ENCODE measurements around the gene MUC2. TPM values are rescaled to one million over a fixed set of nuclear protein-coding genes. Genes with fewer than 3 reads are reported as not detected.

Gene MUC2
- total and polyA plus RNA-seq, 8 donors: under 0.01 to 1,040 (median 0.45) TPM; not detected in 3

DNA sequence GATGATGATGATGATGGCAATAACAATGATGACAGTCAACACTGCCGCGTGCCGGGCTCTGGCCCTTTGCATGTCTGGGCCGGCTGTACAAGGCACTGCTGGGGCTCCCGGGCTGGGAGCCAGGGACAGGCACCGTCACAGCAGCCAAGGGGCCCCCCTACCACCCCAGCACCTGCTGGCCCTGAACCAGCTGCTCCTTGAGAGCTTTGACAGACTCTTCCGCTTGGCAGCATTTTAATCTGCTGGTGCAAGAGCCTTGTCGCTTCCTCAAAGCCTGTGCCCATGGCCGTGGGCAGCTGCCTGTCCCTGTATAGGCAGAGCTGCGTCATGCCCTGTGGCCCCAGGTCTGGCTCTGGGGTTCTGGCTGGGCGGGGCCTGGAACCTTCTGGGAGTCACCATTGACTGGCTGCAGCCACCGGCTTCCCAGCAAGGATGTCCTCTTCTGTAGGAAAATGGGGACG, 25.2 kb upstream of the MUC2 start:
- Histone ChIP-seq H3K27ac (peak overlapping the region in 1 of 5 donors; percentile 20), H3K4me1 (peaks cover 3 to 37% (median 28%) of the 10 kb centered on the region in 4 donors), H3K9me3 (no peaks in the 10 kb centered on the region), H3K4me3 (no peak overlapping the region), H3K36me3 (no peaks in the 10 kb centered on the region), H3K27me3 (peaks cover 0 to 72% (median 7%) of the 10 kb centered on the region in 3 donors)
- DNase-seq: peak in 1 of 2 donors; percentile 71
- WGBS, 5 donors: 28 to 65% (median 42%) methylated on average over 10 to 13 of the region's 13 CpGs
- TF ChIP-seq, protein P1, sequence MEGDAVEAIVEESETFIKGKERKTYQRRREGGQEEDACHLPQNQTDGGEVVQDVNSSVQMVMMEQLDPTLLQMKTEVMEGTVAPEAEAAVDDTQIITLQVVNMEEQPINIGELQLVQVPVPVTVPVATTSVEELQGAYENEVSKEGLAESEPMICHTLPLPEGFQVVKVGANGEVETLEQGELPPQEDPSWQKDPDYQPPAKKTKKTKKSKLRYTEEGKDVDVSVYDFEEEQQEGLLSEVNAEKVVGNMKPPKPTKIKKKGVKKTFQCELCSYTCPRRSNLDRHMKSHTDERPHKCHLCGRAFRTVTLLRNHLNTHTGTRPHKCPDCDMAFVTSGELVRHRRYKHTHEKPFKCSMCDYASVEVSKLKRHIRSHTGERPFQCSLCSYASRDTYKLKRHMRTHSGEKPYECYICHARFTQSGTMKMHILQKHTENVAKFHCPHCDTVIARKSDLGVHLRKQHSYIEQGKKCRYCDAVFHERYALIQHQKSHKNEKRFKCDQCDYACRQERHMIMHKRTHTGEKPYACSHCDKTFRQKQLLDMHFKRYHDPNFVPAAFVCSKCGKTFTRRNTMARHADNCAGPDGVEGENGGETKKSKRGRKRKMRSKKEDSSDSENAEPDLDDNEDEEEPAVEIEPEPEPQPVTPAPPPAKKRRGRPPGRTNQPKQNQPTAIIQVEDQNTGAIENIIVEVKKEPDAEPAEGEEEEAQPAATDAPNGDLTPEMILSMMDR (IDR thresholded peaks at IDR 0.05): no peak
- TF ChIP-seq POLR2A (IDR thresholded peaks at IDR 0.05) (no peak), EP300 (IDR thresholded peaks at IDR 0.05) (no peak), POLR2AphosphoS5 (IDR thresholded peaks at IDR 0.05) (peak in 1 of 3 donors; percentile 31)
- intact Hi-C loops (cut with DNase I; ENCODE audit: low total_unique reads): no loop called here

DNA sequence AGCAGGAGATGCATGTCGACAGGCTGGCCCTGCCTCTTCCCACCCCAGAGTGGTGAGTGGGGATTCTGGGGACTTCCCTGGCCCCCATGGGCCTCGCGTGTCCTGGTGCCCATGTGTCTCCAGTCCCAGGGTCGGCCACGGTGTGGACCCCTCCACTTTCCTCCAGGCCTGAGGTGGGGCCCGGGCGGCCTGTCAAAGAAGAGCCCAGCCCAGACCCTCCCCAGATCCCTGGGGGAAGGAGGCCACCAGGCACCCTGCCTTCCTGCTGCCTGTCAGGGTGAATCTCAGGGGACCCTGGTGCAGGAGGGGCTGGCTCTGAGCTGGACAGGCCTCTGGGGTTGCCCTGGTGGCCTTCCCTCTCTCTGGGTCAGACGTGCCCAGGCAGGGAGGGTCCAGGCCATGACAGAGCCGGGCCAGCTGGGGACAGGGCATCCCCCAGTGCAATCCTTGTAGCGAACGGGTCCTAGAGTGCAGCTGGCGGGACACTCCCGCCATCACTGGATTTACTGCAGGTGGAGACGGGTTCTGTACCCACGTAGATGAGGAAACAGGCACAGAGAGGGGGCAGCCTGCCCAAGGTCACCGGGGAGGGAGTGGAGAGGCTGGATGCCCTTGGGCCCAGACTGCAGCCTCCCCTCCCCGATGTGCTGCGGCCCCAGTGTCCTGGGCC, 24.6 kb upstream of the MUC2 start:
- H3K9me3 ChIP-seq: no peaks in the 10 kb centered on the region
- H3K4me3 ChIP-seq: no peak overlapping the region
- intact Hi-C loops (cut with DNase I; ENCODE audit: low total_unique reads): loop anchor here (5.0 kb wide), 1 partner anchor 203 kb away; no protein-coding TSS in a partner anchor
- H3K27ac ChIP-seq: peak overlapping the region in 1 of 5 donors; percentile 6
- H3K36me3 ChIP-seq: no peaks in the 10 kb centered on the region
- peaks cover 0 to 78% (median 8%) of the 10 kb centered on the region in 3 donors for H3K27me3 ChIP-seq
- TF ChIP-seq, protein P1 (IDR thresholded peaks at IDR 0.05): no peak
- TF ChIP-seq POLR2AphosphoS5 (IDR thresholded peaks at IDR 0.05) (no peak), POLR2A (IDR thresholded peaks at IDR 0.05) (no peak), EP300 (IDR thresholded peaks at IDR 0.05) (no peak)
- DNase-seq: no peak
- H3K4me1 ChIP-seq: peaks cover 3 to 42% (median 30%) of the 10 kb centered on the region in 4 donors
- 63 to 72% (median 68%) methylated on average over 13 to 18 of the region's 18 CpGs for WGBS, 5 donors

DNA sequence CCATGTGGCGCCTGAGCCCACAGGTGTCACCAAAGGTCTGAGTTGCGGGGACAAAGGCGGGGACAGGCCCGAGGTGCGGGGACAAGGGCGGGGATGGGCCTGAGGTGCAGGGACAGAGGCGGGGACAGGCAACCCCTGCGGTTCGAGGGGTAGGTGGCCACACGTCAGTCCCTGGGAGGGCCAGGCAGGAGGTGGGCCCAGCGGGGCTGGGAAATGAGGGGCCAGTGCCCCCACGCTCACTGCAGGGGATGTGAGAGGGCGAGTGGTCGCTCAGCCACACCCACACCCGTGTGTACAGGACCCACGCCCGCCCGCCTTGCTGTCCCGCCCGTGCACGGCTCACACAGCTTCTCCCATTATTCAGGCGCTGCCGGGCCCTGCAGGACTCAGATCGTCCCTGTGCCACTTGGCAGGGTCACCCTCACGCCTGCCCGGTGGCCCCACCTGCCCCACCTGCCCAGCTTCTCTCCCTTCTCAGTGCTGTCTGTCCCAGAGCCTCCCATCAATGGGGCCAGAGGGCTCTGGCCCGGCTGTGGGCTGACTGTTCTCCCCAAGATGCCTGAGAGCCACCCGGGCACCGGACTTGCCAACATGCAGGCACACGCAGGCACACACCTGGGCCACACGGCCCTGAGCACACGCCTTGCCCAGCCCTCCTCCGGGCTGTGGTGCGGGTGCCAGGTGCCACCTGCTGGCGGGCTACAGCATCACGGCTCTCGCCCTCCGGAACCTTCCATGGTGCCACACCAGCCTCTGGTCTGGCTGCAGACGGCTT, 23.9 kb upstream of the MUC2 start:
- H3K4me3 ChIP-seq: no peak overlapping the region
- 22 to 43% (median 31%) methylated on average over 32 to 39 of the region's 39 CpGs for whole genome bisulfite sequencing, 5 donors
- no peak overlapping the region for H3K27ac ChIP-seq
- H3K27me3 ChIP-seq: peaks cover 0 to 86% (median 8%) of the 10 kb centered on the region in 3 donors
- no peaks in the 10 kb centered on the region for H3K36me3 ChIP-seq
- TF ChIP-seq POLR2A (IDR thresholded peaks at IDR 0.05) (no peak), EP300 (IDR thresholded peaks at IDR 0.05) (no peak), POLR2AphosphoS5 (IDR thresholded peaks at IDR 0.05) (peak in 1 of 3 donors; percentile 81)
- TF ChIP-seq, protein P1 (IDR thresholded peaks at IDR 0.05): peak in 5 of 7 experiments; percentile 78 to 92 (median 87)
- intact Hi-C loops (cut with DNase I; ENCODE audit: low total_unique reads): loop anchor here (5.0 kb wide), 1 partner anchor 203 kb away; no protein-coding TSS in a partner anchor
- H3K9me3 ChIP-seq: no peaks in the 10 kb centered on the region
- peak; percentile 87 to 93 for DNase-seq
- H3K4me1 ChIP-seq: peaks cover 3 to 44% (median 30%) of the 10 kb centered on the region in 4 donors

Measured in stomach (tissue), 9 donors.